H1 (cell line): ENCODE results near the gene UFSP2.

Source experiments
- CTCF ChIP-seq, 3 experiments: IDR thresholded peaks; 1 replicate in 2 of 3; 2 replicates in 1 of 3; pipeline versions ENCODE4 v1.5.1 to v1.6.1; 2011; ENCODE audit warnings: low read length in 3 of 3, mild to moderate bottlenecking in 3 of 3, inconsistent platforms in 2 of 3, low read depth in 1 of 3, moderate library complexity in 1 of 3; ENCODE audit not compliant: insufficient read depth in 1 of 3; ENCODE audit errors: control extremely low read depth in 1 of 3
- ZNF274 ChIP-seq: IDR thresholded peaks from 2 replicates; pipeline ENCODE4 v1.7.0; 2012; ENCODE audit warnings: low read length, borderline replicate concordance; ENCODE audit errors: extremely low read depth

GRCh38 chr4:185359767-185360446 is 65.9 kb downstream of the UFSP2 start:
- TF ChIP-seq ZNF274 = no peak
- no peak for TF ChIP-seq CTCF (IDR thresholded peaks at IDR 0.05; ENCODE audit: control extremely low read depth in 1 of 3, insufficient read depth in 1 of 3, low read depth in 1 of 3, low read length in 3 of 3)
